ENCODE results near the gene SP2. TPM values are rescaled to one million over a fixed set of nuclear protein-coding genes. Genes with fewer than 3 reads are reported as not detected.

Gene SP2
- total and polyA plus RNA-seq, 2 of the 13 experiments (the other 11 are each of a cell fraction or from before 2014, with no cell fraction given), result 1.4 to 4.8 TPM

- 0 out of 2 replicates have a peak, but pooled peaks have one; percentile 19 for TF ChIP-seq MTF2 (CRISPR knock-in tag; IDR thresholded peaks at IDR 0.05; ENCODE audit: borderline replicate concordance)
- TF ChIP-seq KDM4B (CRISPR knock-in tag; IDR thresholded peaks at IDR 0.05), result no peak
- no peak for TF ChIP-seq HNRNPLL (IDR thresholded peaks at IDR 0.05; ENCODE audit: low read depth, low read length, poor library complexity, severe bottlenecking)
- peak; percentile 93 for TF ChIP-seq SNAPC2 (CRISPR knock-in tag; IDR thresholded peaks at IDR 0.05)
- TF ChIP-seq PCBP1 (IDR thresholded peaks at IDR 0.05; ENCODE audit: borderline replicate concordance, low read depth, low read length), result no peak
- TF ChIP-seq MED13 (CRISPR knock-in tag; IDR thresholded peaks at IDR 0.05), result no peak
- TF ChIP-seq CBX5 (CRISPR knock-in tag; IDR thresholded peaks at IDR 0.05; ENCODE audit: borderline replicate concordance), result peak; percentile 57; the same call in 1 of the 2 replicates
- peak; percentile 27; the same call in 1 of the 2 replicates for TF ChIP-seq HOXA5 (CRISPR knock-in tag; IDR thresholded peaks at IDR 0.05)
- no peak; the same call in 1 of the 2 replicates for TF ChIP-seq ZC3H4 (CRISPR knock-in tag; IDR thresholded peaks at IDR 0.05; ENCODE audit: borderline replicate concordance)
- TF ChIP-seq ZNF777 (CRISPR knock-in tag; IDR thresholded peaks at IDR 0.05), result no peak
- TF ChIP-seq ZNF224 (CRISPR knock-in tag; IDR thresholded peaks at IDR 0.05), result peak; percentile 75; the same call in 1 of the 2 replicates
- TF ChIP-seq ZNF678 (CRISPR knock-in tag; IDR thresholded peaks at IDR 0.05), result no peak
- no peak for TF ChIP-seq PAX8 (CRISPR knock-in tag; IDR thresholded peaks at IDR 0.05; ENCODE audit: borderline replicate concordance)
- no peak for TF ChIP-seq ZNF616 (CRISPR knock-in tag; IDR thresholded peaks at IDR 0.05; ENCODE audit: low read depth)
- 0 out of 2 replicates have a peak, but pooled peaks have one; percentile 5 for TF ChIP-seq SMARCC2 (IDR thresholded peaks at IDR 0.05)
- TF ChIP-seq, protein P1, sequence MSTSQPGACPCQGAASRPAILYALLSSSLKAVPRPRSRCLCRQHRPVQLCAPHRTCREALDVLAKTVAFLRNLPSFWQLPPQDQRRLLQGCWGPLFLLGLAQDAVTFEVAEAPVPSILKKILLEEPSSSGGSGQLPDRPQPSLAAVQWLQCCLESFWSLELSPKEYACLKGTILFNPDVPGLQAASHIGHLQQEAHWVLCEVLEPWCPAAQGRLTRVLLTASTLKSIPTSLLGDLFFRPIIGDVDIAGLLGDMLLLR (CRISPR knock-in tag; IDR thresholded peaks at IDR 0.05), result no peak
- TF ChIP-seq ZMYM3 (CRISPR knock-in tag; IDR thresholded peaks at IDR 0.05), result no peak; the same call in 1 of the 2 replicates
- TF ChIP-seq, protein P2, sequence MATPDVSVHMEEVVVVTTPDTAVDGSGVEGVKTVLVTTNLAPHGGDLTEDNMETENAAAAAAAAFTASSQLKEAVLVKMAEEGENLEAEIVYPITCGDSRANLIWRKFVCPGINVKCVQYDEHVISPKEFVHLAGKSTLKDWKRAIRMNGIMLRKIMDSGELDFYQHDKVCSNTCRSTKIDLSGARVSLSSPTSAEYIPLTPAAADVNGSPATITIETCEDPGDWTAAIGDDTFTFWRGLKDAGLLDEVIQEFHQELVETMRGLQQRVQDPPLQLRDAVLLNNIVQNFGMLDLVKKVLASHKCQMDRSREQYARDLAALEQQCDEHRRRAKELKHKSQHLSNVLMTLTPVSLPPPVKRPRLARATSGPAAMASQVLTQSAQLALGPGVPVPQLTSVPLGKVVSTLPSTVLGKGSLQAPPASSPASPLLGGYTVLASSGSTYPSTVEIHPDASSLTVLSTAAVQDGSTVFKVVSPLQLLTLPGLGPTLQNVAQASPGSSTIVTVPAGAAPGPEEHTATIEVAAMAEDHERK (CRISPR knock-in tag; IDR thresholded peaks at IDR 0.05; ENCODE audit: low read depth), result no peak
- TF ChIP-seq KLF11 (CRISPR knock-in tag; IDR thresholded peaks at IDR 0.05), result peak; percentile 67
- peak; percentile 32; the same call in 1 of the 2 replicates for TF ChIP-seq ZGPAT (CRISPR knock-in tag; IDR thresholded peaks at IDR 0.05)
- TF ChIP-seq ZNF451 (CRISPR knock-in tag; IDR thresholded peaks at IDR 0.05), result no peak
- no peak for TF ChIP-seq CCDC6 (CRISPR knock-in tag; IDR thresholded peaks at IDR 0.05)
- TF ChIP-seq ZNF550 (CRISPR knock-in tag; IDR thresholded peaks at IDR 0.05; ENCODE audit: borderline replicate concordance), result no peak
- TF ChIP-seq TEAD2 (CRISPR knock-in tag; IDR thresholded peaks at IDR 0.05), result no peak
- TF ChIP-seq ZFAT (CRISPR knock-in tag; conservative IDR thresholded peaks at IDR 0.05), result no peak
- peak; percentile 81 for TF ChIP-seq RXRB (CRISPR knock-in tag; IDR thresholded peaks at IDR 0.05; ENCODE audit: borderline replicate concordance)
- TF ChIP-seq TRIM24 (CRISPR knock-in tag; IDR thresholded peaks at IDR 0.05), result no peak
- no peak for TF ChIP-seq MED1 (CRISPR knock-in tag; IDR thresholded peaks at IDR 0.05)
- no peak for TF ChIP-seq LCORL (IDR thresholded peaks at IDR 0.05)
- TF ChIP-seq LCORL (CRISPR knock-in tag; IDR thresholded peaks at IDR 0.05), result peak; percentile 50
Observed at GRCh38 chr17:47895347-47895855, 635 bp upstream of the SP2 start (continued).

Data from HepG2 (cell line).